DMS114 treated with DMSO at 0.1 percent for 48 hours (cell line): ENCODE data around the gene TSR3.

Experiments
- DNase-seq: peaks from one replicate; lab custom pipeline; 2025; ENCODE audit not compliant: unreplicated experiment; lab: John Stamatoyannopoulos, UW

TSR3 gene

DNA sequence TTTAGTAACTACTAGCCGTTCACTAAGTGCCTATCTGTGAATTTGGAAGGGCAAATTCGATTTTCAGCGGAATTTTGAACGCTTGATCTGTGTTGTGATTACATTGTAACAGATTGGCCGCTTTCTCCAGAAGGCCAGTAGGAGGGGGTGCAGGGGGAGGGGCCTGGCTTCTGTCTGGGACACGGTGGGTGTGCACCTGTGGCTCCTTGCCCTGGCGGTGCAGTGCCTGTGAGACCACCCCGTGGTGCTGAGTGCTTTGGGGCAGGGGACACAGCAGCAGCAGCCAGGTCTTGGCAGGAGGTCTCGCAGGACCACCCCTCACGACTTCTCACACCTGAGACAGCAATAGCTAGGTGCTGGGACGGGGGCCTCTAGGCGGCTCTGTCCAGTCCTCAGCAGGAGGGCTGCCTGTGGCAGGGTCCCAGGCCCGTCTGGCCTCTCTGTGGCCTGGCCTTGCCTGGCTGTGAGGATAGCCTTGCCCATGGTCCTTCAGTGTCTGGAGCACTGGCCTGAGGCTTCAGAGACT is 40.4 kb downstream of the TSR3 start:
- DNase-seq = no peak

- no peak for DNase-seq
These were observed 40.9 kb downstream of the TSR3 start for GRCh38 chr16:1310832-1311200.

DNA sequence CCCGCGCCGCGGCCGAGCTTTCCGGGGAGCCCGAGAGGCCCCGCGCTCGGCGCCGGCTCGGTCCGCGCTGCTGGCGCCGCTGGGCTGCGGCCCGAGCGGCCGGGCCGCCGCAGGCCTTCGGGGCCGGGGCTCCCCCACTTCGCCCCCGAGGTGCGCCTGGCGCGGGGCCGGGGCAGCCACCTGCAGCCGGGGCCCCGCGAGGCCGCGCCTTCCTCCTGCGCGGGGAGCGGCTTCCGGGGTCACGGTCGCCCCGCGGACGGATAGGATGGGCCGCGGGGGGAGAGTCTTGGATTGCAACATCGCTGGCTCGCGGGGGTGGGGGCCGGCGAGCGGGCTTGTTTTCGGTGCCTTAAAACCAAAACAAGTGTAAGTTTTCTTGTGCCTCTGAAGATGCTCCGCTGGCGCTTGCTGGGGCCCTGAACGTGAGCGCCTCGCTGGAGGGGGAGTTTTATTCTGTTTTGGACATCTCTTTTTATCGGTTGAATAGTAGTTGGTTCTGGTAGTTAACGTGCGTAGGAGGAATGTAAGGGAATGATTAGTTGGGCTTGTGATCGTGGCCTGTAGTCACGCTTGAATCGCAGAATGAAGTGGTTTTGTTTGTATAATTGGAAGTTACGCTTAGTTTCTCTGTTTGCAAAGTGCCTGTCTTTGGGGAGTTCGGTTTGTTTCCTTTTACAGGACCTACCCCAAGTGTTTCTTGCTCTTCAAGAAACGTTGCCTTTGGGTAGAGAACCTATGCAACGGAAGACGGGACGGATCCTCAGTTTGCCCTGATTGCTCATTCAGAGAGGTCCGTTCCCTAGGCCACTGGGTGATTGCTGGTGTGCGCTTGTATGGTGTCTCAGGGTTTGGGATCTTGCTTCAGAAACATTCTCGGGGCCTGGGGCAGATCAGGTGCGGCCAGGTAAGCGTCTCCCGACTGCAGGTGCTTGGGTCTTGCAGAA is 41.5 kb downstream of the TSR3 start:
- no peak for DNase-seq

- peak; percentile 86 for DNase-seq
These were observed 42.4 kb downstream of the TSR3 start, which contains the start of gene UBE2I for GRCh38 chr16:1308977-1309885. Gene UBE2I, plus strand, starts transcription at chr16:1309636. Its CDS starts 4,395 bp downstream, at chr16:1314031.

DNA sequence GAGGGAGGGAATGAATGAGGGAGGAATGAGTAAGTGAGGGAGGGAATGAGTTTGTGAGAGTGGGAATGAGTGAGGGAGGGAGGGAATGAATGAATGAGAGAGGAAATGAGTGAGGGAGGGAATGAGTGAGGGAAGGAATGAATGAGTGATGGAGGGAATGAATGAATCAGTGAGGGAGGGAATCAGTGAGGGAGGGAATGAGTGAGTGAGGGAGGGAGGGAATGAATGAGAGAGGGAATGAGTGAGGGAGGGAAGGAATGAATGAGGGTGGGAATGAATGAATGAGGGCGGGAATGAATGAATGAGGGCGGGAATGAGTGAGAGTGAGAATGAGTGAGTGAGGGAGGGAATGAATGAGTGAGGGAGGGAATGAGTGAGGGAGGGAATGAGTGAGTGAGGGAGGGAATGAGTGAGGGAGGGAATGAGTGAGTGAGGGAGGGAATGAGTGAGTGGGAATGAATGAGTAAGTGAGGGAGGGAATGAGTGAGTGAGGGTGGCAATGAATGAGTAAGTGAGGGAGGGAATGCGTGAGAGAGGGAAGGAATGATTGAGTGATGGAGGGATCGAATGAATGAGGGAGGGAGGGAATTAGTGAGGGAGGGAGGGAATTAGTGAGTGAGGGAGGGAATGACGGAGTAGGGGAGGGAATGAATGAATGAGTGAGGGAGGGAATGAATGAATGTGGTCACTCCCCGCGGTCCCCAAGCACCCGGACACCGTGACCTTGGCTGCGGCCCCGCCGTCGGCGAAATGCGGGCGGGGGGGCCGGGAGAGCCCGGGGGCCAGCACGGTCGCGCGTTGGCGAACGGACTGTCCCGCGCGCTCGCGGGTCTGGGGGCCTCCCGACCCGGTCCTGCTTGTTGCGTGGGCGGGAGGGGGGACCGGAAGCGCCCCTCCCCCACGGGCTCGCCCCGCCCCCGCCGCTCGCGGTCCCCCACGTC is 43.4 kb downstream of the TSR3 start:
- DNase-seq = peak; percentile 33

GRCh38 chr16:1306334-1306733 is 45.3 kb downstream of the TSR3 start:
- no peak for DNase-seq

GRCh38 chr16:1305823-1306222 is 45.9 kb downstream of the TSR3 start:
- no peak for DNase-seq

DNA sequence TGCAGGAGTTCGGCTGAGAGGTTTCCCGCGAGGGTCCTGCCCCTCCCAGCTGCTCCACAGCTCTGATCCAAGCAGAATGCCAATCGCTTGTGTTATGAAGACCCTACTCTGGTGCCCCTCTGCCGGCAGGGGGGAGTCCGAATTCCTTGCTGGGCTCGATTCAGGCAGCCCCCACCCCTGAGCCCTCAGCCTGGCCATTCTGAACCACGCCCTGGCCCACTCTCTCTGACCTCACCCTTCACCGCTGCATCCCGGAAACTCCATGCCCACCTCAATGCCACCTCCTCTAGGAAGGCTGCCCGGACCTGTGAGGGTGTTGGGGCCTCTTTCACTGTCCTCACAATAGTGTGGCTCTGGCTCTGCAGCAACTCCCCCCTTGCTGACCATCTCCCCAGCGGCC is 50.1 kb downstream of the TSR3 start:
- no peak for DNase-seq

GRCh38 chr16:1300664-1301476 is 50.8 kb downstream of the TSR3 start:
- DNase-seq = no peak

- DNase-seq = no peak
These were observed 51.8 kb downstream of the TSR3 start for GRCh38 chr16:1299868-1300203.
